Pons (tissue), 1 donor: ENCODE measurements around the gene TMEM114.

Experiments
- DNase-seq: peaks from one replicate; pipeline ENCODE4 v3.0.0-alpha.2; 2016; ENCODE audit warnings: low spot score

The TMEM114 gene

GRCh38 chr16:8548166-8548565 lies 42.1 kb downstream of the TMEM114 start:
- DNase-seq: no peak

GRCh38 chr16:8547762-8548161 lies 42.5 kb downstream of the TMEM114 start:
- DNase-seq: no peak

GRCh38 chr16:8544406-8544805 lies 45.9 kb downstream of the TMEM114 start:
- no peak for DNase-seq

- DNase-seq: no peak
Measured at GRCh38 chr16:8543258-8543657, 47.1 kb downstream of the TMEM114 start.

- no peak for DNase-seq
Measured at GRCh38 chr16:8542393-8542792, 47.9 kb downstream of the TMEM114 start.

- DNase-seq: no peak
Measured at GRCh38 chr16:8541868-8542267, 48.4 kb downstream of the TMEM114 start.

GRCh38 chr16:8537691-8538342 lies 52.5 kb downstream of the TMEM114 start:
- DNase-seq: no peak

GRCh38 chr16:8533509-8533908 lies 56.8 kb downstream of the TMEM114 start:
- DNase-seq: no peak

GRCh38 chr16:8530752-8531384 lies 59.4 kb downstream of the TMEM114 start:
- DNase-seq: no peak

GRCh38 chr16:8528471-8528870 lies 61.8 kb downstream of the TMEM114 start:
- DNase-seq: no peak

GRCh38 chr16:8523932-8524331 lies 66.4 kb downstream of the TMEM114 start:
- DNase-seq: no peak

GRCh38 chr16:8522757-8523156 lies 67.6 kb downstream of the TMEM114 start:
- DNase-seq: no peak

- DNase-seq: no peak
Measured at GRCh38 chr16:8519643-8520042, 70.7 kb downstream of the TMEM114 start.
